ENCODE data around the gene AGPAT4. TPM values are rescaled to one million over a fixed set of nuclear protein-coding genes. Genes with fewer than 3 reads are reported as not detected.
"Not testable (repeated sequence)": the region's sequence is repeated elsewhere in the genome, so short reads cannot be mapped to it uniquely, and the experiment has no call there.

The AGPAT4 gene, protein sequence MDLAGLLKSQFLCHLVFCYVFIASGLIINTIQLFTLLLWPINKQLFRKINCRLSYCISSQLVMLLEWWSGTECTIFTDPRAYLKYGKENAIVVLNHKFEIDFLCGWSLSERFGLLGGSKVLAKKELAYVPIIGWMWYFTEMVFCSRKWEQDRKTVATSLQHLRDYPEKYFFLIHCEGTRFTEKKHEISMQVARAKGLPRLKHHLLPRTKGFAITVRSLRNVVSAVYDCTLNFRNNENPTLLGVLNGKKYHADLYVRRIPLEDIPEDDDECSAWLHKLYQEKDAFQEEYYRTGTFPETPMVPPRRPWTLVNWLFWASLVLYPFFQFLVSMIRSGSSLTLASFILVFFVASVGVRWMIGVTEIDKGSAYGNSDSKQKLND
- total RNA-seq = 10 to 100 TPM; 15.9 to 19.2 TPM
- 33.4 to 48.5 reads per million in 2 donors for total RNA-seq

DNA sequence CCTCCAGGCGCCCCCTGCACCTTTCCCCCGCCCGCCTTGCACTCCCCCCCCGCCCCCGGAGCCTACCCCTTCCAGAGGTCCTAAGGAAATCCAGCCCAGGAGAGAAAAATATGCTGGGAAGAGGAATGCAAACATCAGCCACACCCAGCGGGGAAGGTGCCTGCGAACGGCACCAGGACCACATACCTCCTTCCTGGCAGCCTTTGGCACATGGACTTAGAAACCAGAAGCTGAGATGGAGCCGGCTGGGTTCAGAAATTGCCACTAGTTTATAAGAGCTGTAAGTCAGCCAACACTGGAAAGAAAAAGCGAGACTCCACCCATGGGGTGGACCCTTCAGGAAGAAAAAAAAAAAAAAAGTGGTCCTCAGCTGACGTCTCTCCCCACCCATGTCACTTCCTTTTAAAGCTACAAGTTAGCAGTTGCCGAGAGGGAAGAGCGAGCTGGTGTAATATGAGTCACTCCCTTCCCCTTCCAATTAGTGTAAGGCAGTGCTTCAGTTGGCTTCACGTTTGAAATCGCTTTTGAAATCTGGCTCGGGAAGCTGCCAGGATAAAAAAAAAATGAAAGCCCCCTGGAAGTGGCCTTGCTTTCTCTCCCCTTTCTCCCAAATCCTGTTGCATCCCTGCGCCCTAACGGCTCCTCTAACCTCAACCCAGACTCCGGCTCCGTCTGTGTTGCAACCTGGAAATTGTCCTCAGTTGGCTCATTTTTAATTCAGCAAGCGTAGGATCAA is at the start of gene AGPAT4:
Gene AGPAT4, minus strand, starts transcription at position 310 of the 736 bp plus-strand sequence. CDS start 41,848 bp downstream, outside the sequence.
- Mint-ChIP-seq H3K4me1 (peaks cover 25% of the 10 kb centered on the region), H3K36me3 (ENCODE audit: low read depth) (peaks cover 6% of the 10 kb centered on the region), H3K27me3 (no peaks in the 10 kb centered on the region), H3K27ac (peak within 1 kb of the TSS; percentile 97), H3K4me3 (peak within 1 kb of the TSS; percentile 95)
- no peaks in the 10 kb centered on the region for H3K9me3 ChIP-seq (ENCODE audit: control insufficient read depth, low read length, poor library complexity, severe bottlenecking)
- peak; percentile 32 to 60 (median 53) for DNase-seq
- ATAC-seq = peak; percentile 93

DNA sequence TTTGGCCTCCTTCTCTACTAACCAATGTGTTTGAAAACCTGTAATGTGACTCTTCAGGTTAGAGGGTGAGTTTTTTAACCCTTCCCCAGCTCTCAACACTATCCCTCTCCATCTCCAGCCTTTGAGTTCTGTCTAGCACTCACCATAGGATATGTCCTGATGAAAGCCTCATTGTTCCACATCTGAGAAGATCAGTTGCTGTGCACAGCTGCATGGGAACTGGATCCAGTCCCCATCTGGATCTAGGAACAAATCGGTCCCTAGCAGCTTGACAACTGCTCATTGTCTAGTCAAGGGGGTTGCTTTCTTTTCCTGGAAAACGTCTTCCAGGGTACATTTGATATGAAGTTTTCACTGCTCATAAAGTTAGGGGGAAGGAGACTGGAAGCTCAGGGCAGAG is 45.4 kb upstream of the AGPAT4 start:
- ATAC-seq (no peak), DNase-seq (no peak)
- H3K4me1 Mint-ChIP-seq = peaks cover 2% of the 10 kb centered on the region
- no peaks in the 10 kb centered on the region for H3K36me3 Mint-ChIP-seq (ENCODE audit: low read depth)
- no peak overlapping the region for H3K4me3 Mint-ChIP-seq
- H3K9me3 ChIP-seq (ENCODE audit: control insufficient read depth, low read length, poor library complexity, severe bottlenecking) = no peaks in the 10 kb centered on the region
- H3K27ac Mint-ChIP-seq = no peak overlapping the region
- peaks cover 15% of the 10 kb centered on the region for H3K27me3 Mint-ChIP-seq

DNA sequence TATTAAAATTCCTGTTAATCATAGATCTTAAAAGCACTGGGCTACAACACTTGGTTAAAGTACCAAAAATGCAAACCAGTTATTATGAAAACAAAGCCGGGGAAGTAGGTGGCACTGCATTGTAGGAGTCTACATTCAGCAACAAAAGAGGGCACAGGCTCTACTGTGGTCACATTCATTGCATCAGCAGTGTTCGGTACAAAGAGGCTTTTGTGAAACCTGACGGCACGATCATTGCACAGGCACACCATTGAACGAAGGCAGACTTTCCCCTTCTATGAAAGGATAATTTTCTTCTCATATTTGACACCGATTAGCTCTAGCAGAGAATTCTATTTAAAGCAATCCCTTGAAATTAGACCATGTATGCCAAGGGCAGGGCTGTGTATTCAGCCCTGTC is 44.6 kb upstream of the AGPAT4 start:
- peaks cover 15% of the 10 kb centered on the region for H3K27me3 Mint-ChIP-seq
- no peak for DNase-seq
- no peak overlapping the region for H3K4me3 Mint-ChIP-seq
- H3K9me3 ChIP-seq (ENCODE audit: control insufficient read depth, low read length, poor library complexity, severe bottlenecking) = no peaks in the 10 kb centered on the region
- no peaks in the 10 kb centered on the region for H3K36me3 Mint-ChIP-seq (ENCODE audit: low read depth)
- no peak overlapping the region for H3K27ac Mint-ChIP-seq
- ATAC-seq = no peak
- H3K4me1 Mint-ChIP-seq = peaks cover 2% of the 10 kb centered on the region

DNA sequence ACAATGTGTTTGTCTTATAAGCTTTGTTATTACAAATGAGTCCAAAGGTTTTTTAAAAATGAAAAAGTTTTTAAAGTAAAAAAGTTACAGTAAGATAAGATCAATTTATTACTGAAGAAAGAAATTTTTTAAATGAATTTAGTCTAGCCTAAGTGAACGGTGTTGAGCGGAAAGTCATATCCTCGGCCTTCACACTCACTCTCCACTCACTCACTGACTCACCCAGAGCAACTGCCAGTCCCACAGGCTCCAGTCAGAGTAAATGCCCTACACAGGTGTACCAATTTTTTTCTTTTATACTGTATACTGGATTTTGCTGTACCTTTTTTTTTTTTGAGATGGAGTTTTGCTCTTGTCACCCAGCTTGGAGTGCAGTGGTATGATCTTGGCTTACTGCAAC is 42.7 kb upstream of the AGPAT4 start:
- no peaks in the 10 kb centered on the region for H3K9me3 ChIP-seq (ENCODE audit: control insufficient read depth, low read length, poor library complexity, severe bottlenecking)
- H3K27ac Mint-ChIP-seq = no peak overlapping the region
- no peak overlapping the region for H3K4me3 Mint-ChIP-seq
- ATAC-seq = no peak
- H3K27me3 Mint-ChIP-seq = peaks cover 26% of the 10 kb centered on the region
- DNase-seq = no peak
- H3K36me3 Mint-ChIP-seq (ENCODE audit: low read depth) = no peaks in the 10 kb centered on the region
- peaks cover 2% of the 10 kb centered on the region for H3K4me1 Mint-ChIP-seq

DNA sequence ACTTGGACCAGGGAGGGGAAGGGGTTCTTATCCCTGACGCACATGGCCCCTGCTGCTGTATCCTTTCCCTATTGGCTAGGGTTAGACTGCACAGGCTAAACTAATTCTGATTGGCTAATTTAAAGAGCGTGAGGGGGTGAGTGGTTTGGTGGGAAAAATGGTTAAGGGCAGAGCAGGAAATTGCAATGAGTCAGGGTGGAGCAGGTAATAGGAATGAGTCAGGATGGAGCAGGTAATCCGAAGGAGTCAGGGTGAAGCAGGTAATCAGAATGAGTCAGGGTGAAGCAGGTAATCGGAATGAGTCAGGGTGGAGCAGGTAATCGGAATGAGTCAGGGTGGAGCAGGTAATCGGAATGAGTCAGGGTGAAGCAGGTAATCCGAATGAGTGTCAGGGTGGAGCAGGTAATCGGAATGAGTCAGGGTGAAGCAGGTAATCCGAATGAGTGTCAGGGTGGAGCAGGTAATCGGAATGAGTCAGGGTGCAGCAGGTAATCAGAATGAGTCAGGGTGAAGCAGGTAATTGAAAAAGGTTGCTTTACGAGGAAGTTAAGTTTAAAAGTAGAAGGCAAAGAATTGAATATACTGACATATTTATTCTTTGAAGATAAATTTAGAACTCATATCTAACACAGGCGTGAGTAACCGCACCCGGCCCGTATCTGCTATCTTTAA is 41.5 kb upstream of the AGPAT4 start:
- H3K4me3 Mint-ChIP-seq; H3K36me3 Mint-ChIP-seq (ENCODE audit: low read depth); H3K9me3 ChIP-seq (ENCODE audit: control insufficient read depth, low read length, poor library complexity, severe bottlenecking); H3K27ac Mint-ChIP-seq; ATAC-seq; H3K4me1 Mint-ChIP-seq; DNase-seq: not testable (repeated sequence)
- peaks cover 29% of the 10 kb centered on the region for H3K27me3 Mint-ChIP-seq

DNA sequence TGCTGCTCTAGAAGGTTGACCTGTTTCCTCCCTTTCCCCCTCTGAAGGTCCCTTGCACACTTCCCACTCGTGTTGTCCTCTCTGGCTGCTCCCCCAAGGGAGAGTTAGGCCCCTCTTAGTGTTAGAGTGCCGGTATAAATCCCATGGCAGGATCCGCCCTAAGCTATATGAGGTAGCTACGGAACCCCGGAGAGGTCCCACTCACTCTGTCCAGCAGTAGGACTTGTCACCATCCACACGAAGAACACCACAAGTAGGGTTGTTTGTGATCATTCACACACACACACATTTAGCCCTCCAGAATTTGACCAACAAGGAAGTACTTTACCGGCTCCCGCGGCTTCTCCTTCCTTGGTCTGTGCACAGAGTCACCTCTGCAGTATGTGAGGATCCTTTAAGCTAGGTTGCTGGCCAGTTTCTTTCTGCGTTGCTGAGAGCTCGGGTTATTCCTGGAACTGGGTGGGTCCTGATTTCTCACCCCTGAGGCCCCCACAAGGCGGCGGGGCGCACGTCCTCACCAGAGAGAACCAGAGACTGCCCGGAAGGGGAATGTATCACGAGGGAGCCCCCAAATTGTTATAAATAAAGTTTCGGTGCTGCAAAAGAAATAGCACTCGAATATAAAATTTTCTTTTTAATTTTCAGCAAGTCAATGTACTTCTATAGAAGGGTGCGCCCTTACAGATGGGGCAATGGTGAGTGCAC is 40.8 kb upstream of the AGPAT4 start:
- H3K4me1 Mint-ChIP-seq; ATAC-seq; H3K9me3 ChIP-seq (ENCODE audit: control insufficient read depth, low read length, poor library complexity, severe bottlenecking); H3K27ac Mint-ChIP-seq; DNase-seq; H3K4me3 Mint-ChIP-seq; H3K36me3 Mint-ChIP-seq (ENCODE audit: low read depth): not testable (repeated sequence)
- peaks cover 29% of the 10 kb centered on the region for H3K27me3 Mint-ChIP-seq

DNA sequence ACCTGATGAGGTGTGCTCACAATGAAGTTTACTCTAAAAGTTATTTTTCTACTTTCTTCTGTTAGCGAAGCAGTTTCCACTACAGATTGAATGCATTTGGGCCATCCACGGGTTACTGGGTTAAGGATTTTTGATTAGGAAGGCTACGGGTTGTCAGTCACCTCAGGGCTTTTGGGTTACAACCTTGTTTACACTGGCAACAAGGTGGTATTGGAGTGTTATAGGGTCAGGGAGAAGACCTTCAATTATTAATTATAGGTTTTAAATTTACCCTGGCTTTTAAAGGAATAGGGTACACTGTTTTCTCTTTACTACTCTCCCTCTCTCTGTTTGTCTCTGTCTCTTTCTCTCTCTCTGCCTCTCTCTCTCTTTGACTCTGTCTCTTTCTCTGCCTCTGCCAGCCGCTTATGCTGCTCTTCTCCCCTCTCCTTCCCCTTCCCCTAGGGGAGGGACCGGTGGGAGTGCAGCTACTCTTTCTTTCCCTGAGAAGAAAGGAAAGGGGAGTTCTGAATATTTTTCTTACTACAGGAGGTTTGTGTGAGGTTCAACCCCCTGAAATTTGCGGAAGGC is 40.2 kb upstream of the AGPAT4 start:
- Mint-ChIP-seq H3K4me1 (peaks cover 4% of the 10 kb centered on the region), H3K27me3 (peaks cover 24% of the 10 kb centered on the region), H3K36me3 (ENCODE audit: low read depth) (no peaks in the 10 kb centered on the region), H3K4me3 (no peak overlapping the region), H3K27ac (no peak overlapping the region)
- no peak for DNase-seq
- no peaks in the 10 kb centered on the region for H3K9me3 ChIP-seq (ENCODE audit: control insufficient read depth, low read length, poor library complexity, severe bottlenecking)
- ATAC-seq = no peak

DNA sequence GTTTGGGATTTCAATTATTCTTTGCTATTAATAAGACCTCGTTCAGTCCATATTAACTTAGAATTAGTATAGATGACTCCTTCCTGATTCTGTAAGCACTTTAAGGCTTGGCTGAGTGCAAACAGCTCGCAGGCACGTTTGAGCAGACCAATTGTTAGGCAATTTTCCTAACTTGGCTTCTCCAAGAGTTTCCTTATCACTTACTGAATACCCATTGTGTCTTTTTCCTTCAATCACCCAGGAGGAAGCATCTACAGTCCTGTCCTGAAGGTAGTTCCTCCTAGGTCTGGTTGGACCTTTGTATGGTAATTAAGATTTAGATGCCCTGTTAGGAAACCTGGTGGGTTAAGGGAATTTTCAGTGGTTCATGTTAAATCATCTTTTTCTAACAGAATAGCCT is 39.6 kb upstream of the AGPAT4 start:
- not testable (repeated sequence) for H3K9me3 ChIP-seq (ENCODE audit: control insufficient read depth, low read length, poor library complexity, severe bottlenecking); DNase-seq; H3K4me1 Mint-ChIP-seq; H3K27ac Mint-ChIP-seq; H3K36me3 Mint-ChIP-seq (ENCODE audit: low read depth); ATAC-seq; H3K4me3 Mint-ChIP-seq
- H3K27me3 Mint-ChIP-seq = peaks cover 20% of the 10 kb centered on the region

DNA sequence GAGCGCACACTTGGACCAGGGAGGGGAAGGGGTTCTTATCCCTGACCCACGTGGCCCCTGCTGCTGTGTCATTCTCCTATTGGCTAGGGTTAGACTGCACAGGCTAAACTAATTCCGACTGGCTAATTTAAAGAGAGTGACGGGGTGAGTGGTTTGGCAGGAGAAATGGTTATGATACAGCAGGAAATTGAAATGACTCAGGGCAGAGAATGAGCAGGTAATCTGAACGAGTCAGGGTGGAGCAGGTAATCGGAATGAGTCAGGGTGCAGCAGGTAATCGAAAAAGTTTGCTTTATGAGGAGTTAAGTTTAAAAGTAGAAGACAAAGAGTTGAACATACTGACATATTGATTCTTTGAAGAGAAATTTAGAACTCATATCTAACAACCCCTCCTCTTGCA is 35.9 kb upstream of the AGPAT4 start:
- H3K9me3 ChIP-seq (ENCODE audit: control insufficient read depth, low read length, poor library complexity, severe bottlenecking); H3K36me3 Mint-ChIP-seq (ENCODE audit: low read depth); H3K4me3 Mint-ChIP-seq; ATAC-seq; H3K27ac Mint-ChIP-seq; DNase-seq; H3K4me1 Mint-ChIP-seq: not testable (repeated sequence)
- H3K27me3 Mint-ChIP-seq = peaks cover 20% of the 10 kb centered on the region

DNA sequence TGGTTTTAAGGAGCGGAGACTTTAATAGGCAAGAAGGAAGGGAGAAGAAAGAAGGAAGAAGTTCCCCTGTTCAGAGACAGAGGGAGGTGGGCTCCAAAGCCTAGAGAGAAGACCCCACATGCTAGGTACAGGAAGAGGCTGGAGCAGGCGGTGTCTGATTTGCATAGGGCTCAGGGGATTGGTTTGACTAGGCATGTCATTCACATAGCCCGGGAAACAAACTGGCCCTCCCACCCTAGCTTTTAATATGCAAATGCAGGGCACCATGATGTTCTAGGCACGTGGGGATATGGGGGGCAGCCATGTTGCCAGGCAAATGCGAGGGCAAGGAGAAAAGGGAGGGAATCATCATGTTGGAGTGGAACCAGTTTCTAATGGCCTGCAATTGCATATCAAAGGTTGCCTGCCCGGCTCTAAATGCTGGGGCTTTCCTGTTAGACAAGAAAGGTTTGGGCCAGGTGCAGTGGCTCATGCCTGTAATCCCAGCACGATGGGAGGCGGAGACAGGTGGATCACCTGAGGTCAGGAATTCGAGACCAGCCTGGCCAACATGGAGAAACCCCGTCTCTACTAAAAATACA is 34.3 kb upstream of the AGPAT4 start:
- no peaks in the 10 kb centered on the region for H3K9me3 ChIP-seq (ENCODE audit: control insufficient read depth, low read length, poor library complexity, severe bottlenecking)
- DNase-seq (no peak), ATAC-seq (no peak)
- Mint-ChIP-seq H3K27me3 (peaks cover 26% of the 10 kb centered on the region), H3K4me3 (no peak overlapping the region), H3K4me1 (peaks cover 4% of the 10 kb centered on the region), H3K27ac (no peak overlapping the region), H3K36me3 (ENCODE audit: low read depth) (peaks cover 2% of the 10 kb centered on the region)

DNA sequence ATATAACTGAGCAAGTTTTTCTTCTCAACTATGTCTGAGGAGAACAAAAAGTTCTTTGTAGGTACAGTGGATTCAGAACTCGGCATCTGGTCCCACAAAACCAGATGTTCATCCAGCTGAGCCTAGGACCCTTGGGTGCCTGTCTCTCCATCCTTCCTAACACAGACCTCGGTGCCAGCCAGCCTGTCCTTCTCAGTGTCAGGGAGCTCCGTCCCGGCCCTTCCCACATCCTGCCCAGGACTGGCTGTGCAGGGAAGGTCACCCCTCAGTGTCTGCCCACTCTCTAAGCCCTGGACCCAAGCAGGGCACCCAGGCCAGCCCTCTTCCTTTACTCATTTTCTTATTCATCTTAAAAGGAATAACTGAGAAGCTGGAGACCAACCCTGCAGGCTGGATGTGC is 32.0 kb upstream of the AGPAT4 start:
- Mint-ChIP-seq H3K4me1 (peaks cover 4% of the 10 kb centered on the region), H3K36me3 (ENCODE audit: low read depth) (peaks cover 2% of the 10 kb centered on the region), H3K4me3 (no peak overlapping the region), H3K27ac (no peak overlapping the region), H3K27me3 (peaks cover 24% of the 10 kb centered on the region)
- H3K9me3 ChIP-seq (ENCODE audit: control insufficient read depth, low read length, poor library complexity, severe bottlenecking) = no peaks in the 10 kb centered on the region
- ATAC-seq (no peak), DNase-seq (no peak)

DNA sequence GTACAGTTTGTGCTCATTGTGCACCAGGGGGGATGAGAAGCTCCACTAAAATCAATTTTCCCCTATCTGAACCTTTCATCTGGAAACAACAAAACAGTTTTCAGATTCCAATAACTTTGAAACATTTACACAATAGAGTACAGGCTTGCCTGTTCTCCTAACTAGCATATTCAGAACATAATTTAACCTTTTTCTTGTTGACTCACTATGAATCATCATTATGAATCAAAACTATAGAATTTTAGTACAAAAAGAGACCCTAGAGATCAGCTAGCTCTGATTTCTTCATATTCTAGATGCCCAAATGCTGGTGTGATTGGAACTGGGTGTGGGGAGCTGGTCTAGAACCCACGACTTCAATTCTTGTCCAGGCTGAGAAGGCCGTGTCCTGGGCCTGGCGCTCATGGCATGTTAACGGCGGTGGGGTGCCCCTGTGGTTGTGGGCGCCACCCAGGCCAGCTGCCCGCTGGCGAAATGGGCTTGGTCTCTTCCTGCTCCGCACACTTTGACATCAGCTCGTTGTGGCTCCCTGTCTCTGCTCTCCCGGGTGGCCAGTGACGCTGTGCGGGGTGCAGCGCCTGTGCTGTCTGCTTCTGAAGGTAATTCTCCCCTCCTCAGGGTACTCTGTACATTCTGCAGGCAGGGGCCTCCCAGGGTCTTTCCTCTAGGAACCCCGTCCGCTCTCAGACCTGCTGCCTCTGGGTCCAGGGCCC is 29.9 kb upstream of the AGPAT4 start:
- peaks cover 24% of the 10 kb centered on the region for H3K27me3 Mint-ChIP-seq
- ATAC-seq (no peak), DNase-seq (no peak)
- H3K9me3 ChIP-seq (ENCODE audit: control insufficient read depth, low read length, poor library complexity, severe bottlenecking) = no peaks in the 10 kb centered on the region
- no peak overlapping the region for H3K27ac Mint-ChIP-seq
- H3K4me3 Mint-ChIP-seq = no peak overlapping the region
- peaks cover 2% of the 10 kb centered on the region for H3K36me3 Mint-ChIP-seq (ENCODE audit: low read depth)
- peaks cover 3% of the 10 kb centered on the region for H3K4me1 Mint-ChIP-seq
